NK-92 (cell line): ENCODE measurements around the gene NCKAP5.

Experiments used
- DNase-seq: peaks from one replicate; lab custom pipeline; 2025; ENCODE audit not compliant: unreplicated experiment; lab: John Stamatoyannopoulos, UW

Gene NCKAP5

DNA sequence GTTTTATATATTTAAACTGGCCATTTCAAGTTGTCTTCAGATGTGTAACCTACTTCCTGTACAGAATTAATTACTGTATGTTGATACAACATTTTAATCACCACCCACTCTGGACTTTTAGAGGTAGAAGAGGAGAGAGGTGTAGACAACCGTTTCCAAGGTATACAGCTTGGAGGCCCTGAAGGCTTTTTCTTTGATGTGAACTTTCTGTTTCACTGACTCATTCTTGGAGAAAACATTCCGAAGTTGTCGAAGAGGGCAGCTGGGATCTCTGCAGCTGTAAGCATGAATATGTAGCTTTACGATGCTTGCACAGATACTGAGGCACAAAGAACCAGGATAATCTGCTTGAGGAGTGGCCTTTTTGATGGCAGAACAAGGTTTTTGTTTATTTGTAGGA is 137.0 kb downstream of the NCKAP5 start:
- no peak for DNase-seq

DNA sequence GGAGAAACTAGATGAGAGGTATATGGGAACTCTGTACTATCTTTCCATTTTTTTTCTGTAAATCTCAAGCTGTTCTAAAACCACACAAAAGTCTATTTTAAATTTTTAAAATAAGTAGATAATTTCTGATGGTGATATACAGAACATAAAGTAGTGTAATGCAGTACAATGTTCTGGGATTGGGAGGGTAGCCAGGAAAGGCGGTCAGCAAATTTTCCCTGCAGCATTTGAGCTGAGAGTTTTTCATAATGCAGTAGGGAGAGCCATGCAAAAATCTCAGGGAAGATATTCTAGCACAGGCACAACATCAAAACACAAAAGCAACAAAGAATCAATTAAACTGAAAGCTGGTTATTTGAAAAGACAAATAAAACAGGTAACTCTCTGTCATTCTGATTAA is 141.5 kb downstream of the NCKAP5 start:
- DNase-seq, result no peak

DNA sequence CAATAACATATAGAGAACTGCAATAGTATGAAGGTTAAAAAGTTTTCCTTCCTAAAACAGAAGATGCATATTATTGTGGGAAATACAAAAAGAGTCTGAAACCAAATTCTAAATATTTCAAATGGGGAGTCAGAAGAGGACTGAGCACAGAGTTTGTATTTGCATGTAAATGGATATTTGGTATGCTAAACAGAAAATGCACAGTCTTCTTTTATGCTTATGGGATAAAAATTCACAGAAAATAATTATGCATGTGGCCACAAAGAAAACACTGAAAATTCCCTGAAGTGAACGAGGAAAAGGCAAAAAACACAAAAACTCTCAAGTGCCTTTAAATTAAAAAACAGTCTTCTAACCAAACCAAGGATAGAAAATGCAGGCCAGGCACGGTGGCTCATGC is 142.7 kb downstream of the NCKAP5 start:
- DNase-seq, result no peak

DNA sequence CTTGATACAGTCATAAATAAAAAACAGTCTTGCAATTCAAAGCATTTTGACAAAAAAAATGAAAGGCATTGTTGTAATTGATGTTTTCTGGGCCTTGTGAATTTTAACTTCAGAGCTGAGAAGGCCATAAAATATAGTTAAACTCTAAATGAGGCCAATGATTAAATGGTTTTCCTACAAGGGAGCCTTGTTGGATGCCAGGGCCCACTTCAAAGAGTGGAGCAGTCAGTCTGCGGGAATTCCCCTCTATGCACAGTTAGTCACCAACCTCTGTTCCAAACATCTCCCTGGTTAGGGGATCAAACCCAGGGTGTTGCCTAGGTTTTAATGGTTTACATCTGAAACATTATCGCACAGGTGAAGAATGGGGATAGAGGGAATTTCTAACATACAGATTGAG is 143.4 kb downstream of the NCKAP5 start:
- DNase-seq, result no peak

DNA sequence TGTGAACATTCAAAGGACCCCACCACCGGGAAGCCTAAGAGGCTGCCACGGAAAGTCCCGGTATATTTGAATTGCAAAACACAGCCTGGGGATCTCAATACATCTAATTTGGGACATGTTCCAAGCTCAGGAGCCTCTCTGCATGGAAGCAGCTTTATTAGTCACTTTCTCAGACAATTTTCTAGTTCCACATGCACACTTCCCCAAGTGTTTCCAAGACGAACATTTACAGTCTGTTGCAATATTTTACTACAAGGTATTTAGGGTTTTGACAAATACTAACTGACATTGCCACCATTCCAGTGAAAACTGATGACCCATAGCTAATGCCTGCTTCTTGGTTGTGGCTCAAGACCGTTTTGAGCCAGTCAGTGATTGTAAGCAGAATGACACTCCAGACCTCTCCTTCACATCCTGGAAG is 145.3 kb downstream of the NCKAP5 start:
- no peak for DNase-seq

DNA sequence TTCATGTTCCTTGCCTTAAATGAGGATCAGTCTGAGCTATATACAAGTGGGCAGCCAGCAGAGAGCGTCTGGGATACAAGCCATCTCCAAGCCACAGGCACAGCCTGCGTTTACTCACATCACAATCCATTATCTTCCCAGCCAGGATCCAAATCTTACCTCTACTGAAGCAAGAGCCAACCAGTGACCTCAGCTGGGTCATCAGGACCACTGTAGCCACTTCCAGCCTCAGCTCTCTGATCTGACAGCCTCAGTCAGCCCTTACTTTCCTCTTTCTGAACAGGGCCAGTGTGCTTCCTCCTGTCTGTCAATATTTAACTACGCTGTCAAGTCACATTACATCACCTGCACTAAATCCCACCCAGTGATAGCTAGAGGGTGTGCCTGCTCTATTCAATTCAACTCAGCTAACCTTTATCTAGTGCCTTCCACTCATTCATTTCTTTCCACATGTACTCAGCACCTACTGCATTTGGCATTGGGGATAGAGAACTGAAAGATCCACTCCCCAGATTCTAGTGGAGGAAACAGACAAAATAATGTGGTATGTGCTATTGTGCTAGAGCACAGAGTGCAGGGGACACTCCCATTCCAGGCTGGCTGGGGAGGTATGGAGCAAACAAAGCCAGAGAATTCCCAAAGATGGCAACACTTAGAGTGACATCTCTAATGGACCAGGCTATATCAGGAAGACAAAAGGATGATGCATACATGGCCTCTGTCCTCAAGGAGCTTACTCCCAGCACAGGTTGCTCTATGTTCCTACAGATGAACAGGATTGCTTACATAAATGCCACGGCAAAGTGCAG is 146.5 kb downstream of the NCKAP5 start:
- DNase-seq, result no peak

DNA sequence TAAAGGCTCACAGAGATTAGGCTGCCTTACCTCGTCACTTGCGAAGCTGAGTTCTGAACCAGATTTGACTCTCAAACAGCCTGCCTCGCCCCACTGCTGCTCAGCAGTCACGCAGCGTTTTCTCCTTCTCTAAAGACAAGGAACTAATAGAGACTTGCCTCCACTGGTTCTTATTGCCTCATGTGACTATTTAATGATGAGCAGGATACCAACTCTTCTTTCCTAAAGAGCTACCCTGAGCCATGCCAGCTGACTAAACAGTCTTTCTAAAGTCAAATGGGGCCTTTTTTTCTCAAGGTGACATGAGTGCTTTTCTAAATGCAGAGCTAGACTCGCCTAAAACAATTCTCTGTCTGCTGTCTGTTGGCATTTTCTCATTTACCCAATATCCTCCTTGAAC is 147.5 kb downstream of the NCKAP5 start:
- DNase-seq, result no peak

DNA sequence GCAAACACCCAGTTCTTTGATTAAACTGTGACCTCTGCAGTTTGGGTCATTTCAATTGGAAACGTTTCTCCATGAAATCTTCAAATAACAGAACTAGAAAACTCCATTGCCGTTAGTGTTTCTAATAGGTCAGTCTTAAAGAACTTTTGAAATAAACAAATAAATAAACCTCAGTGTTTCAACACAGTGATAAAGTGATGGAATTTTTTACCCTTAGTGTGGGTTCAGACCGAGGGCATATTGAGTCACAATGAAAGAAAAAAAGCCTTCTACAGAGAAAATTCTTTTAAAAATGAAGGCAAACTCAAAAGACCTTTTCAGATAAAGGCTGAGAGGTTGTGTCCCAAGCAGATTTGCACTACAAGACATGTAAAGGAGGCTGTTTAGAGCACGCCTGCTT is 149.6 kb downstream of the NCKAP5 start:
- no peak for DNase-seq

DNA sequence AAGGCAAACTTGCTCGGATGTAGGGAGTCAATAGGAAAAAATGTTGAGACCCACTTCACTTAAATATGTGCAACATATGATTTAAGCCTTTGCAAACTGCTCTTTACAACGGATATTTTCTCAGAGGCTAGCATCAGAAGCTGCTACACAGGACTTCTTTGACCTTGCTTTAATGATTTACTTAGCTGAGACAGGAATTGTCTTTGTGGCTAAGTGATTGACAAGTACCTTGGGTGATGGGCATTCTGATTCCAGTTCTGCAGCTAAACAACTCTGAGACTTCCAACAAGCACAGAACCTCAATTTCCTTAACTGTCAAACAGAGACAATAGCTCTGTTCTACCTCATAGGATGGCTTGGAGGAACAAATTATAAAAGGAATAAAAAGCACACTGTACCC is 150.2 kb downstream of the NCKAP5 start:
- no peak for DNase-seq

DNA sequence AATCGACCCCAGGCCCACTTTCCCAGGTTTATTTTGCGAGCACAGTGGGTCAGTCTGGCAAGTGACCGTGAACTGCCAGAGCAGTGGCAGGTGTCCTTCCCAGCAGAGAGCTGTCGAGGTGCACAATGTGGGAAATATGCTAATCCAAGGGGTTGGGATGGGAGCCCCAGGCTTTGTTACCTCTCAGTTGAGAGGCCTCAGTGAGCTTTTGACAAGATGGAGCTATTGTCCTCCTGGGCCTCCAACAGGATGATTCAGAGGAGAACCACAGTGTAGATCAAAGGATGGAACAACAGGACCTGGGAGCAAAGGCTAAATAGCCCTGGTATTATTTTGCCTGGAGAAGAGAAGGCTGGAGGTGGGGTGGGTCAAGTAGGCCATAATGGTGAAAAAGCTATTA is 150.8 kb downstream of the NCKAP5 start:
- no peak for DNase-seq

DNA sequence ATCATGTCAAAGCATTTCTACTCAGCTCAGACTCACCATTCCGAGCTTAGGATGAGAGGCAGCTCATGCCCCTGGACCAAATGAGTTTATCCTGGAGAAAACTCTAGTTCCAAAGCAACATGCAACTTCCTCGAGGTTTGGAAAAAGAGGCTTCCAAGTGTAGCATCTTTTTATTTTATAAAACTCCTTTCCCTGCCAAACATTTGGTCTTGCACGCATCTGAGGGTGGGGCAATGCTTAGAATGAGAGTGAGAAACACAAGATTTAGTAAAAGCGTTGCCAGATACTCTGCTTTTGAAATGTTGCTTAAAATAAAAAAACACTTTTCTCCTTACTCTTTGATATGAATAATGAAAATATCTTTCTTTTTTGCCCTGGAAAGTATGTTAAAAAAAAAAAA is 151.5 kb downstream of the NCKAP5 start:
- DNase-seq, result no peak

DNA sequence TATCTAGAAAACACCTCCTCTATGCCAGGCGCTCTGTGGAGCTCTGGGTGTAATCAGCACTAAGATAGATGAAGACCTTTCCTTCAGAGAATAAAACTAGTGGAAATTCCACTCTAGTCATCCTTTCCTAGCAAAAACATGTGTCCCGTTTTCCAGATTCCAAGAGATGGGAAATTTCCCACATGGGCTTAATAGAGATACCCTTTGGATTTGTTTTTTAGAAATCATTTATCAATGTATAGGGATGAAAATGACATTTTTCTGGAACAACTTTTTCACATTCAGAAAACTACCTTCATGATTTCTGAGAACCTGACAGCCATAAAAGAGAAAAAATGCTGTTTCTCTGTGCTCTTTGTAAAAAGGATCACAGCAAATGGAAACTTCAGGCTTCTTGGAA is 152.1 kb downstream of the NCKAP5 start:
- no peak for DNase-seq

DNA sequence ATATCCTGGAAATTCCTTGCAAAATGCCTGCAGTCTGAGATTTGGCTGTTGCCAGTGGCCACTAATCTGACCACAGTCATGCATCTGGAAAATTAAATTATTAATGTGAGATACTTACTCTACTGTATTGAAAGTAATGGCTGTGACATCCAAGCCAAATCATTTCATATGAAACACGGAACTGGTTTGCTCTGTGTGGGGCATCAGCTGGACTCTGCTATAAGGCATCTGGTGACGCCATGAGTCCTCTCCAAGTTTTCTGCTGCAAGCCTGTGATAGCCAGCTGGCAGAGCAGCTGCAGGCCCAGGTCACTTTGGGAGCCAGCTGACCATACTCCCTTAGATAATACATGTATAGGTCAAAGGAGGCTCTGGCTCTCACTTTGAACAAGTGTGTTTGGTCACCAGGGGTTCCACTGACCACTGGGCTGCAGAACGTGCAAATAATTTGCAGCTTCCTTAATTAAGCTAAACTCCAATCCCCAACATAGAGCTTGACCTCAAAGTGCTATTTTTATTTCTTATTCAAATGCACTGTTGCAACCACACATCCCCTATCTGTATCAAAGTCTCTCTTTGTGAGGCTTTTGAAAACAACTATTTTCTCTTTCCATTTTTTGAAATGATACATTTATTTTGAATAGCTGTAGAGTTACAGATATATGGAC is 152.9 kb downstream of the NCKAP5 start:
- DNase-seq, result no peak

DNA sequence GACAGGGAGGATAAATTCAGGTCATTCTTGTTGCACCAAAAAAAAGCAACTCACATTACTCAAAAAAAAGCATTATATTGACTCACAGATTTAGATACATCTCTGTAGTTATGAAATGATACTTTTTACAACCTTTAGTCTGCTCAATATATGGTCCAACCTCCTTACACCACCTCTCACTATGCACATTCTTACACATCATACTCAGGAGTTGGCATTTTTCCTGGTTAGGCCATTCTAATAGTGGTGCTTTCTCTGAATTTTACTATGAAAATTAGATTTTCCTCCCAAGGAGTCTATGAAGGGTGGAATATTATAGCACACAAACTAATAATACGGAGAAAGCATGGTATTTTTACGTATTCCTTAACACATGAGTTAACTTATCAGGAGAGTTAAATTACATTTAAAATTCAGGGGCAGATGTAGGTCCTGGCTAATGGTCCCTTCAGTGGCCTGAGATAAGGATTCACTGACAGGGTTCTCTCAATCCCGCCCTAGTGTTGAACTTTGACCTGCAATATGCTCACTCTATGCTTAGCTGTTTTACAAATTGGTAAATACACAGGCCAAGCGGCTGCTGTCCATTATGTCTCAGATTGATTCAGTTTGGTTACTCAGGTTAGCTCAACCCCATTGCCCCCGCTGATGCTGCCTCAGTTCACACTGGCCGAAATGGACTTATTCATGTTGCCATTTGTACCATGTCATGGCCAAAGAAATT is 153.6 kb downstream of the NCKAP5 start:
- no peak for DNase-seq

DNA sequence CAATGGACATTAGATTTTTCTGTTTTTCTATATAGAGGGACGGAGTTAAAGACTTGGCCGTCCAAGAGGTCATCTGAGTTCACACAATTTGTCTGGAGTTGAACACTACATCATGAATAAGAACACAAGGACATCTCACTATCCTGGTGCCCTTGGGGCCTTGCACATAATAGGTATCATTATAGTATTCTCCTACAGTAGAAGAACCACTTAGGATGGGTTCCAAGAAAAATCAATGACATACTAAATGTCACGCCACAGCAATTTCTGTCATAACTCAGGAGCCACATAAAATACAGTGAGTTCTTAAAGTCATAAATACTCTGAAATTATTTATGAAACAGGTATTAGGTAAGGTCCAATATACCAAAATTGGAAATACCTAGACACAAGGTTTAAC is 154.4 kb downstream of the NCKAP5 start:
- DNase-seq, result no peak

DNA sequence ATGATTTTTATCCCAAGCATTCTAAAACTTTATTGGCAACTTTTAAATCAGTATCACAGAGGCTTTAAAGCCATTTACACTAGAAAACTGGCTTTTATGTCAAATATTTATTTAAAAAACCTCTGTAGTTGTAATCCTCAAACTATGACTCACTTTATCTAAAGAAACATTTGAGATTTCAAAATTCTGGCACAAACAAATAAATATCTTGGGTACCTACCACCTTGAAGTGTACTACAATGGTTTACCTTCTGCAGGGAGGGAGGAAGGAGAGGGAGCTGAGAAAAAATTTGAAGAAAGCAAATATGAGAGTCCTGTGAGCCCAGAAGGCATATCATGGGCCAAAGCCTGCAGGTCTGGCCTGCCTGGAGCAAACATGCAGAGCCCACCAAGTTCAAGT is 155.6 kb downstream of the NCKAP5 start:
- no peak for DNase-seq

DNA sequence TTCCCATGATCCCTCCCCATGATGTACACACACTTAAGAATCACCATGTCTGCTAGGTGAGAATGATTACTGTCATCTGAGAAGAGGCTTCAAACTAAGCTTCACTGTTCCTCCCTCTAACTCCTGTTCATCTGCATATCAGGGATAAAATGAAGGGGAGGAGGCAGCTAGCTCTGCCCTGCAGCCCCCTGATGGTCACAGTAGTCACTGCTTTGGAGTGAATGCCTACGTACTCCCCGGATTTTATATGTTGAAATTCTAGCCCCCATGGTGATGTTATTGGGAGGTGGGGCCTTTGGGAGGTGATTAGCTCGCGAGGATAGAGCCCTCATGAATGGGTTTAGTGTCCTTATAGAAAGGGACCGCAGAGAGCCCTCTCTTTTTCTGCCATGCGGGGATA is 156.4 kb downstream of the NCKAP5 start:
- DNase-seq, result no peak

DNA sequence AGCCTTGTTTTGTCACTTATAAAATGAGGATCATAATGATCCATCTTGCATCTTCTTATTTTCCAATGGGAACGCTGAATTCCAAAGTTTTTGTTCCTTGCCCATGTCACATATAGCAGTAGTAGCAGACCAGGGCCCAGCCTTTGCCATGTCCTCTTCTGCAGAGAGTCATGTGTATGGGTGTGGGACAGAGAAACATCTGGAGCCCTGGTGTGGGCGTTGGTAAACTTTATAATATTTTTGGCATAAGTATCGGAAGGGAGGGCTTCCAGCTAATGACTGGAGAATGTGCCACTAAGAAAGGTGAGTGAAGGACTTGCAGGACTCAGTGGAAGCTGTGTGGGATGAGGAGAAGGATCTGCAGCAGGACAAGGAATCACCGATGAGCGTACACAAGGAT is 157.2 kb downstream of the NCKAP5 start:
- no peak for DNase-seq

DNA sequence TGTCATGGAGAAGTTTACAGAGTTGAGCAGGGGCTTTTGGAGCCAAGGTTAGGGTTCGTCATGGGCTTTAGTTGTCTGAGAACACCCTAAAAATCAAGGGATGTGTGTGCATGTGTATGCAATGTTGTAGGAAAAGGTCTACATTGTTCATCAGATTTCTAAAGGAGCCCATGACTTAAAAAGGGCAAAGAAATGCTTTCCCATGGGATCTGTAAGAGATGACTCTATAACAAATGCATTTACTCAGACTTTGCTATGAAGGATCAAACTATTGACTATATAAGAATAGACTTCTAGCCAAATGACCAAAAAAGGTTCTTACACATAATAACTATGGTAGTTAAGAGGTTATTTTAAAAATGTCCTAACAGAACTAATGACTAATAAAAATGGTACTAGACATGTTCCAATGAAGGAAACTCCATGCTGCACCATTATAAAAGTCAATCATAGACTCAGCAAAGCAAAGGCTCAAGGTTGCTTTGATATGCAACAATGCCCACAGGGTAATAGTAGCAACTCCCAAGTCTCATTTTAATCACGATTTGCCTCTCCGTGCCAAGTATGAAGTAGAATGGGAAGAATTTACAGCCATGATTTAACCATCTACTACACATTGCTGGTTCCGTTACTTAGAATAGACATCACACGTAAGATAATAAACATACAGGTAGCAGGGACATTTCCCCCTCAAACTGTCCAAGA is 158.5 kb downstream of the NCKAP5 start:
- DNase-seq, result no peak

DNA sequence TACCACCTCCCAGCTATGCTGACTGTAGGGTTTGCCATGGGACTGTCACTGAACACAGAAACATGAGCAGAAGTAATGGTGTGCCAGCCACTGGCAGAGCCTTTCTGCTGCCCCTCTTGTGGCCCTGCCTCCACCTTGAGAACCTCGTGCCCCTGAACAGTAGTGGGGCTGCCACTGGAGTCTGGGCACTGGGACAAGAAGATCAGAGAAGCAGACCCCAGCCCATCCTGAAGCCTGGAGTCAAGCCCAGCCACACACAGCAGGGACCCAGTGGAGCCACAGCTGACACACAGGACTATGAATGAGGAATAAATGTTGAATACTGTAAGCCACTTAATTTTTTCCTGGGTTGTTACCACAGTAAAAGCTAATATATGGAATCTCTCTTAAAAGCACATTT is 159.6 kb downstream of the NCKAP5 start:
- no peak for DNase-seq

DNA sequence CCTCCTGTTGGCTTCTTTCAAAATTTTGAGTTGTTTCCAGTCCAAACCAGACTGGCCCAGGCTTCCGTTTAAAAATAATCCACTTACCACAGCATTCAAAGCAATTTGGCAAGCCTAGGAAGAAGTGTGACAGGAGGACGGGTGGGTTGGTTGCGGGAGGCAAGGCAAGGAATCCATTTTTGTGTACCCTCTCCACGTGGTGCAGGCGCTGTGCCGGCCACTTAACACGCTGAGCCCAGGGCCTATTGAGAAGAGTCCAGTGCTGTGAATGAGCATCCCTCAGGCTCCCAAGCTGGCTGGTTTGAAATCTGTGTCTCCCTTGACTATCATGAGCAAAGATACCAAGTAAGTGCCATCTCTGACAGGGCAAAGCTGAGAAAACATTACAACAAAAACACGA is 160.9 kb downstream of the NCKAP5 start:
- DNase-seq, result no peak

DNA sequence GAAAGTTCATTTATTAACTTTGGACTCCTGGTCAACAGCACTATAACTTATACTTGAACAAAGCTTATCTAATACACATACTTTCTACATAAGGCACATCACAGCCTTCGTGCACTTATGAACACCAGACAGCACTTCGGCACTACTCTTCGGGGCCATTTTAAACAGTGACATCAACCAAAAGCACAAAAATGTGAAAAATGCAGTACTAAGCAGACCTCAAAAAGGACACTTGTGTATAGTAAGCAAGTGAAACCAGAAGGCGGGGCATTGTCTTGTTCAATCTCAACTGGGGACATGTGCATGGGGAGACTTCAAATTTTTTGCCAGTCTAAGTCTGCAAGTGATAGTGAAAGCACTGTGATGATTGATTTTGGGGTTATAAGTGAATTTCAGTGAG is 163.0 kb downstream of the NCKAP5 start:
- DNase-seq, result no peak
